ENCODE measurements around the gene CALM3.

Gene CALM3

GRCh38 chr19:46631481-46631880, 30.4 kb downstream of the CALM3 start:
- TF ChIP-seq, protein P1, sequence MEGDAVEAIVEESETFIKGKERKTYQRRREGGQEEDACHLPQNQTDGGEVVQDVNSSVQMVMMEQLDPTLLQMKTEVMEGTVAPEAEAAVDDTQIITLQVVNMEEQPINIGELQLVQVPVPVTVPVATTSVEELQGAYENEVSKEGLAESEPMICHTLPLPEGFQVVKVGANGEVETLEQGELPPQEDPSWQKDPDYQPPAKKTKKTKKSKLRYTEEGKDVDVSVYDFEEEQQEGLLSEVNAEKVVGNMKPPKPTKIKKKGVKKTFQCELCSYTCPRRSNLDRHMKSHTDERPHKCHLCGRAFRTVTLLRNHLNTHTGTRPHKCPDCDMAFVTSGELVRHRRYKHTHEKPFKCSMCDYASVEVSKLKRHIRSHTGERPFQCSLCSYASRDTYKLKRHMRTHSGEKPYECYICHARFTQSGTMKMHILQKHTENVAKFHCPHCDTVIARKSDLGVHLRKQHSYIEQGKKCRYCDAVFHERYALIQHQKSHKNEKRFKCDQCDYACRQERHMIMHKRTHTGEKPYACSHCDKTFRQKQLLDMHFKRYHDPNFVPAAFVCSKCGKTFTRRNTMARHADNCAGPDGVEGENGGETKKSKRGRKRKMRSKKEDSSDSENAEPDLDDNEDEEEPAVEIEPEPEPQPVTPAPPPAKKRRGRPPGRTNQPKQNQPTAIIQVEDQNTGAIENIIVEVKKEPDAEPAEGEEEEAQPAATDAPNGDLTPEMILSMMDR (conservative IDR thresholded peaks at IDR 0.05; ENCODE audit: low read depth), result no peak
- no peak for DNase-seq (ENCODE audit: low spot score)
- ChIA-PET CTCF (interaction anchor here (1.1 to 2.1 kb wide), 3 partner anchors 14 to 20 kb away, joined by 3 to 8 read pairs (median 4); no protein-coding TSS in a partner anchor), POLR2A (ENCODE audit: low non-redundant PET) (interaction anchor here (0.6 kb wide), 2 partner anchors 29 to 32 kb away, joined by 3 to 4 read pairs; partner anchors contain the start of gene DACT3)
- peak overlapping the region; percentile 31 for H3K27ac ChIP-seq

DNA sequence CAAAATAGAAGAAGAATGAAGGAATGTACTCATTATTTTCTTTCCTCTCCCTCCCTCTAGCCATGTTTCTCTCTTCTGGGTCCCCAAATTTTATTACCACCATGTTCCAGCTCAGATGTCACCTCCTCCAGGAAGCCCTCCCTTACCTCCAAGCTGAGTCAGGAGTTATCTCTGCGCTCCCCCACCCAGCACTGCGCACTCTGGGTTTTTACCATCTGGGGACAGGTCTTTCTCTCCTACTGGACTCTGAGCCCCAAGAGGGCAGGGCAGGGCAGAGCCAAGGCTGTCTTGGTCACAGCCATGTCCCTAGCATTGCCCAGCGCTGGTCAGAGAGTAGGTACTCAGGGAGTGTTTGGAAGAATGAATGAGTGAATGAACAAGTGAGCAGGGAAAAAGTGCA, 32.0 kb downstream of the CALM3 start:
- ChIA-PET POLR2A (ENCODE audit: low non-redundant PET) (no interaction called here), CTCF (interaction anchor here (0.5 to 1.6 kb wide), 5 partner anchors 19 to 1194 kb away, joined by 3 to 7 read pairs (median 4); no protein-coding TSS in a partner anchor)
- DNase-seq (ENCODE audit: low spot score), result no peak
- H3K27ac ChIP-seq, result no peak overlapping the region
- TF ChIP-seq, protein P1 (conservative IDR thresholded peaks at IDR 0.05; ENCODE audit: low read depth), result no peak

DNA sequence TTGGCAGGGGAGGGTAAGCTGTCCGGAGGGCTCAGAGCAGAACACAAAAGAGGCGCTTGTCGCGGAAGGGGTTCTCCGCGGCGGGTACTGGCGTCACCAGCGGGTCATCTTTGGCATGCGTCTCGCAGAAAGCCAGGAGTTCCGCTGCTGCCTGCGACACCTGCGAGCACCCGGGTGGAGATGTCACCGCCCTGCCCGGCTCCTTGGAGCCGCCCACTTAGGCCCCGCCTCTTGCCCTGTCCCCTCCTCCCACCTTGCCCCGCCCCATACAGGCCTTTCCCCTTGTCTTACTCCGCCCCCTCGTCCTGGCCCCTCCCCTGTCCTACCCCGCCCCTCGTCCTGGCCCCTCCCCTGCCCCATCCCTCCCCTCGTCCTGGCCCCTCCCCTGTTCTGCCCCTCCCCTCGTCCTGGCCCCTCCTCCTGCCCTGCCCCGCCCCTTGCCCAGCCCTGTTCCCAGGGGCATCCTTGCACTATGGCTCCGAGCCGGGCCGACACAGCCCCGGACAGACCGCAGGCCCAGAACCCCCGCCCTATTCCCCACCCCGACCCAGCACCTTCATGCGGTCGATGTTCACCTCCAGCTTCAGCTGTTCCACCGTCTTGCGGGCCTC, 33.0 kb downstream of the CALM3 start:
- CTCF ChIA-PET, result interaction anchor here (0.6 to 1.6 kb wide), 7 partner anchors 17 to 1195 kb away, joined by 3 to 7 read pairs (median 4); partner anchors contain the start of gene FKRP
- DNase-seq (ENCODE audit: low spot score), result peak; percentile 96
- POLR2A ChIA-PET (ENCODE audit: low non-redundant PET), result no interaction called here
- TF ChIP-seq, protein P1 (conservative IDR thresholded peaks at IDR 0.05; ENCODE audit: low read depth), result no peak
- no peak overlapping the region for H3K27ac ChIP-seq

- CTCF ChIA-PET, result interaction anchor here (0.9 kb wide), 1 partner anchor 18 kb away, joined by 3 read pairs; no protein-coding TSS in a partner anchor
- DNase-seq (ENCODE audit: low spot score), result no peak
- TF ChIP-seq, protein P1 (conservative IDR thresholded peaks at IDR 0.05; ENCODE audit: low read depth), result no peak
- POLR2A ChIA-PET (ENCODE audit: low non-redundant PET), result no interaction called here
- H3K27ac ChIP-seq, result no peak overlapping the region
Measured at GRCh38 chr19:46634656-46635218, 33.6 kb downstream of the CALM3 start.

DNA sequence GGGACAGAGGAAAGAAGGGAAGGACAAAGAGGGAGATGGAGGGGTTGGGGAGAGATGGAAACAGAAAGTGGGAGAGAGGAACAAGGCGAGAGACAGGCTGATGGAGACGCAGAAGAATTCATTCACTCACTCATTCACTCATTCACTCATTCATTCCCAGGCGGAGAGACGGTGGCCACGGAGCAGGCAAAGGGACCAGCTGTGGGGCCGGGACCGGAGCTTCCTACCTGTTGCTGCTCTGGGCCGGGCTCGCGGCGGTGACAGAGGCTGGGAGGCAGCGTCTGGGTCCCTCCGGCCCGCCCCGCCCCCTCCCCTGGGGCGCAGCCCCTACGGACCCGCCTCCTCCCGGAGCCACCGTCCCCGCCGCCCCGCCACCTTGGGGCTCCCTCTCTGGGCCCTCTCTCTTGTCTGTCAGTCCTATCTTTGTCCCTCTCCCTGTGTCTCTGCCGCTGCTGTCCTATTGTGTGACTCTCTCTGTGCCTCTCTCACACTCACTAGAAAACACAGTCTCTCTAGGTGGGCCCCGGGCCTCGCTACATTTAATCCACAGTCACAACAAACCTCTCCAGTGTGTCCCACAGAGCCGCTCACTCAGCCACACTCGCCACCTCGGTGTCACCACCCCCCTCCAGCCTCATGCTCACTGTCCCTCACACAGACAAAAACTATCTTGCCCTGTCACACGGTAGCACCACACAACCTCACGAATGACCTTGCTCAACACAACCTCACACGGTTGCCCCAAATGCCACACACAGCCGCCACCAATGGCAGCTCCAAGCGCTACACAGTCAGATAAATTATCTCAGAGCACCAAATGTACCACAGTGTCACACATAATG, 35.0 kb downstream of the CALM3 start, which contains the start of gene GNG8:
GNG8 (minus strand) TSS at position 283 of the 842 bp plus-strand sequence. CDS start 1,520 bp downstream, outside the sequence.
- POLR2A ChIA-PET (ENCODE audit: low non-redundant PET), result no interaction called here
- no peak for DNase-seq (ENCODE audit: low spot score)
- TF ChIP-seq, protein P1 (conservative IDR thresholded peaks at IDR 0.05; ENCODE audit: low read depth), result no peak
- no peak within 1 kb of the TSS for H3K27ac ChIP-seq
- CTCF ChIA-PET, result interaction anchor here (1.5 kb wide), 1 partner anchor 25 kb away, joined by 7 read pairs; the partner anchor contains the start of gene DACT3

- ChIA-PET CTCF (interaction anchor here (0.6 to 1.5 kb wide), 4 partner anchors 22 to 288 kb away, joined by 3 to 8 read pairs (median 5); partner anchors contain the start of gene DACT3), POLR2A (ENCODE audit: low non-redundant PET) (no interaction called here)
- DNase-seq (ENCODE audit: low spot score), result no peak
- no peak overlapping the region for H3K27ac ChIP-seq
- TF ChIP-seq, protein P1 (conservative IDR thresholded peaks at IDR 0.05; ENCODE audit: low read depth), result no peak
Measured at GRCh38 chr19:46637224-46637623, 36.1 kb downstream of the CALM3 start.
